AG10803 (cell line): Measurements from ENCODE around the gene GJA10.
"Not testable (repeated sequence)": the region's sequence is repeated elsewhere in the genome, so short reads cannot be mapped to it uniquely, and the experiment has no call there.

Experiments used
- DNase-seq: peaks from one replicate; pipeline ENCODE4 v3.0.0; 2010; ENCODE audit warnings: low read depth
- H3K4me3 ChIP-seq: 2 replicates; pipeline ENCODE4 v1.5.1; 2011; ENCODE audit warnings: mild to moderate bottlenecking, low read length, control low read depth
- TF ChIP-seq, protein P1 (sequence below): conservative IDR thresholded peaks from 2 replicates; pipeline ENCODE4 v1.5.1; 2011; ENCODE audit warnings: mild to moderate bottlenecking, low read length, control low read depth, inconsistent platforms

GJA10 gene

DNA sequence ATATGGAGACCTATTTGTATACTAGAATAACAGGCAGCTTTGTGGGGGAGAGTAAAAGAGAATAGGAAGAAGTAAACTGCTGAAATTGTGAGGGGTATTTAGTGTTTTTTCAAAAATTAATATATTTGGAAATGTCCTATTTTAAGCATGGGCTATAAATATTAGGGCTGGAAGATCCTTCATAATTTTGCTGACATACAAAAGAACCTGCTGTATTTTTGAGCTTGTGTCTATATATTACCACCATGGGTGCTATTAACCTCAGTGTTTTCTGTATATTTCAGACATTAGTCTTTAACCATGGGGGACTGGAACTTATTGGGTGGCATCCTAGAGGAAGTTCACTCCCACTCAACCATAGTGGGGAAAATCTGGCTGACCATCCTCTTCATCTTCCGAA lies at the start of gene GJA10:
Gene GJA10, plus strand, starts transcription at position 301 of the 400 bp plus-strand sequence. Its CDS starts 0 bp downstream, at position 301.
- TF ChIP-seq, protein P1, sequence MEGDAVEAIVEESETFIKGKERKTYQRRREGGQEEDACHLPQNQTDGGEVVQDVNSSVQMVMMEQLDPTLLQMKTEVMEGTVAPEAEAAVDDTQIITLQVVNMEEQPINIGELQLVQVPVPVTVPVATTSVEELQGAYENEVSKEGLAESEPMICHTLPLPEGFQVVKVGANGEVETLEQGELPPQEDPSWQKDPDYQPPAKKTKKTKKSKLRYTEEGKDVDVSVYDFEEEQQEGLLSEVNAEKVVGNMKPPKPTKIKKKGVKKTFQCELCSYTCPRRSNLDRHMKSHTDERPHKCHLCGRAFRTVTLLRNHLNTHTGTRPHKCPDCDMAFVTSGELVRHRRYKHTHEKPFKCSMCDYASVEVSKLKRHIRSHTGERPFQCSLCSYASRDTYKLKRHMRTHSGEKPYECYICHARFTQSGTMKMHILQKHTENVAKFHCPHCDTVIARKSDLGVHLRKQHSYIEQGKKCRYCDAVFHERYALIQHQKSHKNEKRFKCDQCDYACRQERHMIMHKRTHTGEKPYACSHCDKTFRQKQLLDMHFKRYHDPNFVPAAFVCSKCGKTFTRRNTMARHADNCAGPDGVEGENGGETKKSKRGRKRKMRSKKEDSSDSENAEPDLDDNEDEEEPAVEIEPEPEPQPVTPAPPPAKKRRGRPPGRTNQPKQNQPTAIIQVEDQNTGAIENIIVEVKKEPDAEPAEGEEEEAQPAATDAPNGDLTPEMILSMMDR: no peak
- DNase-seq: no peak

DNA sequence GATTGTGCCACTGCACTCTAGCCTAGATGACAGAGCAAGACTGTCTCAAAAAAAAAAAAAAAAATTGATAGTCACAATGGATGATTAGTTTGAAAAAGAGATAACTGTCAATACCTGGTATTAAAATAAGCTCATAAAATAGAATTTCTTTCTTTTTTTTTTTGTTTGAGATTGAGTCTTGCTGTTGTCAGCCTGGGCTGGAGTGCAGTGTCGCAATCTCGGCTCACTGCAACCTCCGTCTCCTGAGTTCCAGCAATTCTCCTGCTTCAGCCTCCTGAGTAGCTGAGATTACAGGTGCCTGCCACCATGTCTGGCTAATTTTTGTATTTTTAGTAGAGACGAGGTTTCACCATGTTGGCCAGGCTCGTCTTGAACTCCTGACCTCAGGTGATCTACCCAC lies 46.8 kb upstream of the GJA10 start:
- DNase-seq, H3K4me3 ChIP-seq: not testable (repeated sequence)

More for the DNA sequence above, at the start of gene GJA10:
- no peak within 1 kb of the TSS for H3K4me3 ChIP-seq

DNA sequence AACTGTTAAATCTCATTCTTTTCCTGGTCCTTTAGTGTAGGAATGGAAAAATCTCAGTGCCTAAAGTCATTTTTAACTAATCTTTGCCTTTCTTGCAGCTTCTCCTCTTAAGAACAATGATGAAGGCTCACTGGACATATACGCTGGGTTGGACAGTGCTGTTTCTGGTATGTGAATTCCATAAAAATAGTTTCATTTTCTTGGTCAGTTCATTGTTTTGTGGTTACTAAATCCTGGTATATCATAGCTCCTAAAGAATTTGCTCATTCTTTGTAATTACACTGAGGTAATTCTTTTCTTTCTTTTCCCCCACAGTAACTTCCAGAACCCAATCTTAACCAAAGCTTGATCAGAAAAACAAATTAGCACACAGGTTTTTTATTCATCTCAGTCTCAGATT lies 41.2 kb upstream of the GJA10 start:
- H3K4me3 ChIP-seq: no peak overlapping the region
- peak; percentile 65 for DNase-seq
- TF ChIP-seq, protein P1: no peak

GRCh38 chr6:89858041-89858440 lies 36.2 kb upstream of the GJA10 start:
- H3K4me3 ChIP-seq: no peak overlapping the region
- no peak for DNase-seq
- TF ChIP-seq, protein P1: no peak

DNA sequence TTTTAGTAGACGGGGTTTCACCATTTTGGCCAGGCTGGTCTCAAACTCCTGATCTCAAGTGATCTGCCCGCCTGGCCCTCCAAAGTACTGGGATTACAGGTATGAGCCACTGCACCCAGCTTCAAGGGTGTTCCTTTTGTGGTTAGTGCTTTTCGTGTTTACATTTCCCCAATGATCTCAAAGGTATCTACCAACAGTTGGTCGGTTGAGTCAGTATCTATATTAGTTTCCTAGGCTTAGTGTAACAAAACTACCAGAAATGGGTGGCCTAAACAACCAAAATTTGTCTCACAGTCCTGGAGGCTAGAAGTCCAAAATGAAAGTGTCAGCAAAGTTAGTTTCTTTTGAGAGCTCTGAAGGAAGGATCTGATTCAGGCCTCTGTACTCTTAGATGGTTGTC lies 34.5 kb upstream of the GJA10 start:
- DNase-seq: no peak
- H3K4me3 ChIP-seq: no peak overlapping the region
- TF ChIP-seq, protein P1: no peak

- TF ChIP-seq, protein P1: no peak
- DNase-seq: no peak
- H3K4me3 ChIP-seq: no peak overlapping the region
These were observed 32.0 kb upstream of the GJA10 start for GRCh38 chr6:89862273-89862672.

GRCh38 chr6:89862698-89863097 lies 31.6 kb upstream of the GJA10 start:
- no peak overlapping the region for H3K4me3 ChIP-seq
- DNase-seq: no peak
- TF ChIP-seq, protein P1: no peak

DNA sequence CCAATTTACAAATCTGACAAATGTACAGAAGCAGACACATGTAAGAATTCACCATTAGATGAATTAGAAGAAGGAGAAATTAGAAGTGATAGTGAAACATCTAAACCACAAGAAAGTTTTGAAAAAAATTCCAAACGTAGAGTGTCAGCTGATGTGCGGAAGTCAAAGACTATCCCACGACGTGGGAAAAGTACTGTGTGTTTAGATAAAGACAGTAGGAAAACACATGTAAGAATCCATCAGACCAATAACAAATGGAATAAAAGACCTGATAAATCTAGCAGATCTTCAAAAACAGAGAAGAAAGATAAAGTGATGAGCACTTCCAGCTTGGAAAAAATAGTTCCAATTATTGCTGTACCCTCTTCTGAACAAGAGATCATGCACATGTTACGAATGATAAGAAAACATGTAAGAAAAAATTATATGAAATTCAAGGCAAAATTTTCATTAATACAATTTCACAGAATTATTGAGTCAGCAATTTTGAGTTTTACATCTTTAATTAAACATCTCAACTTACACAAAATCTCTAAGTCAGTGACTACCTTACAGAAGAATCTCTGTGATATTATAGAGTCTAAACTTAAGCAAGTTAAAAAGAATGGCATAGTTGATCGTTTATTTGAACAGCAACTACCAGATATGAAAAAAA lies 28.1 kb upstream of the GJA10 start:
- TF ChIP-seq, protein P1: no peak
- no peak overlapping the region for H3K4me3 ChIP-seq
- no peak for DNase-seq
